SK-N-SH treated with all-trans-retinoic acid at 6 μM for 48 hours (cell line): ENCODE results near the gene SPATA46.

ENCODE experiments used
- ATAC-seq: fragments of 200-7000 bp; cut with Tn5 transposase; 3 replicates; pipeline ENCODE4 v1.9.1; 2020; ENCODE audit warnings: mild to moderate bottlenecking, moderate library complexity
- ARNTL ChIP-seq: fragments of 450-650 bp; formaldehyde crosslinking; IDR thresholded peaks from 2 replicates; pipeline ENCODE4 v1.5.0; 2020; ENCODE audit warnings: low read depth, mild to moderate bottlenecking, moderate library complexity, borderline replicate concordance
- BACH2 ChIP-seq: fragments of 250-450 bp; sonication (Bioruptor Pico); IDR thresholded peaks from 2 replicates; pipeline ENCODE4 v1.9.0; 2021; ENCODE audit warnings: mild to moderate bottlenecking, borderline replicate concordance
- CREB5 ChIP-seq: fragments of 250-450 bp; sonication (Bioruptor Pico); IDR thresholded peaks from 2 replicates; pipeline ENCODE4 v1.5.1; 2020; ENCODE audit warnings: low read depth, mild to moderate bottlenecking, moderate library complexity
- CSDC2 ChIP-seq: fragments of 250-450 bp; sonication (Bioruptor Pico); IDR thresholded peaks from 2 replicates; pipeline ENCODE4 v1.5.0; 2020; ENCODE audit warnings: mild to moderate bottlenecking, moderate library complexity
- CSRNP3 ChIP-seq: fragments of 250-450 bp; sonication (Bioruptor Pico); IDR thresholded peaks from 2 replicates; pipeline ENCODE4 v1.5.1; 2021; ENCODE audit warnings: mild to moderate bottlenecking, moderate library complexity
- ESRRG ChIP-seq: fragments of 250-450 bp; sonication (Bioruptor Pico); IDR thresholded peaks from 2 replicates; pipeline ENCODE4 v1.6.1; 2021; ENCODE audit warnings: mild to moderate bottlenecking
- ISL1 ChIP-seq: fragments of 250-450 bp; sonication (Bioruptor Pico); IDR thresholded peaks from 2 replicates; pipeline ENCODE4 v2.1.2; 2022; ENCODE audit warnings: mild to moderate bottlenecking, moderate library complexity
- OSR1 ChIP-seq: fragments of 250-450 bp; sonication (Bioruptor Pico); IDR thresholded peaks from 2 replicates; pipeline ENCODE4 v1.8.0; 2022; ENCODE audit warnings: moderate library complexity, mild to moderate bottlenecking, inconsistent platforms
- PATZ1 ChIP-seq: fragments of 250-450 bp; sonication (Bioruptor Pico); IDR thresholded peaks from 2 replicates; pipeline ENCODE4 v1.8.0; 2020; ENCODE audit warnings: mild to moderate bottlenecking, moderate library complexity, borderline replicate concordance
- POU6F1 ChIP-seq: fragments of 250-450 bp; sonication (Bioruptor Pico); IDR thresholded peaks from 2 replicates; pipeline ENCODE4 v1.8.0; 2021; ENCODE audit warnings: low read depth, mild to moderate bottlenecking, moderate library complexity, borderline replicate concordance
- PPARA ChIP-seq: fragments of 250-450 bp; sonication (Bioruptor Pico); IDR thresholded peaks from 2 replicates; pipeline ENCODE4 v1.5.0; 2020; ENCODE audit warnings: mild to moderate bottlenecking, borderline replicate concordance
- SNAI2 ChIP-seq: fragments of 250-450 bp; sonication (Bioruptor Pico); IDR thresholded peaks from 2 replicates; pipeline ENCODE4 v1.5.0; 2020; ENCODE audit warnings: mild to moderate bottlenecking, moderate library complexity
- TCF4 ChIP-seq: fragments of 250-450 bp; sonication (Bioruptor Pico); IDR thresholded peaks from 2 replicates; pipeline ENCODE4 v1.8.0; 2021; ENCODE audit warnings: mild to moderate bottlenecking, moderate library complexity, borderline replicate concordance
- TOX ChIP-seq: fragments of 250-450 bp; sonication (Bioruptor Pico); IDR thresholded peaks from 2 replicates; pipeline ENCODE4 v1.8.0; 2021; ENCODE audit warnings: mild to moderate bottlenecking, moderate library complexity, borderline replicate concordance
- TSHZ2 ChIP-seq: fragments of 250-450 bp; sonication (Bioruptor Pico); IDR thresholded peaks from 2 replicates; pipeline ENCODE4 v1.5.0; 2020; ENCODE audit warnings: mild to moderate bottlenecking, moderate library complexity
- ZC3H10 ChIP-seq: fragments of 250-450 bp; sonication (Bioruptor Pico); IDR thresholded peaks from 2 replicates; pipeline ENCODE4 v1.5.1; 2021; ENCODE audit warnings: mild to moderate bottlenecking, moderate library complexity
- ZFP3 ChIP-seq: fragments of 250-450 bp; sonication (Bioruptor Pico); IDR thresholded peaks from 2 replicates; pipeline ENCODE4 v1.5.0; 2020; ENCODE audit warnings: mild to moderate bottlenecking, moderate library complexity
- ZFP30 ChIP-seq: fragments of 450-650 bp; formaldehyde crosslinking; IDR thresholded peaks from 2 replicates; pipeline ENCODE4 v1.5.0; 2022; ENCODE audit warnings: mild to moderate bottlenecking, moderate library complexity
- ZNF565 ChIP-seq: fragments of 450-650 bp; formaldehyde crosslinking; conservative IDR thresholded peaks from 2 replicates; pipeline ENCODE4 v1.5.0; 2020; ENCODE audit warnings: low read depth, mild to moderate bottlenecking, moderate library complexity
- ZNF70 ChIP-seq: fragments of 450-650 bp; formaldehyde crosslinking; IDR thresholded peaks from 2 replicates; pipeline ENCODE4 v1.5.0; 2020; ENCODE audit warnings: mild to moderate bottlenecking, moderate library complexity
- ZNF8 ChIP-seq: fragments of 450-650 bp; formaldehyde crosslinking; IDR thresholded peaks from 2 replicates; pipeline ENCODE4 v1.5.0; 2020; ENCODE audit warnings: mild to moderate bottlenecking, moderate library complexity

Gene SPATA46

GRCh38 chr1:162383091-162383490 lies 6.4 kb upstream of the SPATA46 start:
- no peak for ATAC-seq
- TF ChIP-seq ZNF8: no peak
- no peak for TF ChIP-seq ZFP30
- no peak for TF ChIP-seq OSR1 (CRISPR knock-in tag)

GRCh38 chr1:162381941-162382750 lies 5.5 kb upstream of the SPATA46 start:
- TF ChIP-seq POU6F1 (no peak), PATZ1 (CRISPR knock-in tag) (no peak), SNAI2 (CRISPR knock-in tag) (no peak), ZNF565 (CRISPR knock-in tag) (no peak), ESRRG (CRISPR knock-in tag) (no peak), TOX (CRISPR knock-in tag) (no peak), CSDC2 (CRISPR knock-in tag) (no peak), CSRNP3 (CRISPR knock-in tag) (no peak), ARNTL (CRISPR knock-in tag) (no peak), CREB5 (CRISPR knock-in tag) (no peak), PPARA (no peak), BACH2 (CRISPR knock-in tag) (no peak), ZNF70 (no peak)

GRCh38 chr1:162381383-162381782 lies 4.7 kb upstream of the SPATA46 start, which contains the start of gene C1orf226:
C1orf226 (plus strand) TSS chr1:162381728; CDS start chr1:162381902, 174 bp downstream.
- no peak for ATAC-seq
- no peak for TF ChIP-seq TCF4
- TF ChIP-seq SNAI2 (CRISPR knock-in tag): no peak
- no peak for TF ChIP-seq ARNTL (CRISPR knock-in tag)
- TF ChIP-seq TOX (CRISPR knock-in tag): no peak
- TF ChIP-seq CSRNP3 (CRISPR knock-in tag): no peak
- TF ChIP-seq BACH2 (CRISPR knock-in tag): no peak

More at GRCh38 chr1:162381941-162382750, 5.5 kb upstream of the SPATA46 start:
- no peak for ATAC-seq

- ATAC-seq: no peak
- TF ChIP-seq TOX (CRISPR knock-in tag) (no peak), ZFP3 (no peak), ZNF8 (no peak), ARNTL (CRISPR knock-in tag) (no peak), ZFP30 (no peak), ZNF70 (no peak), ZC3H10 (CRISPR knock-in tag) (no peak), BACH2 (CRISPR knock-in tag) (no peak), CSDC2 (CRISPR knock-in tag) (no peak), TSHZ2 (CRISPR knock-in tag) (no peak), TCF4 (no peak), ISL1 (no peak), POU6F1 (no peak)
These were observed 3.6 kb upstream of the SPATA46 start for GRCh38 chr1:162380061-162380846.
